H1 (cell line): ENCODE measurements around the gene CDC27. TPM values are rescaled to one million over a fixed set of nuclear protein-coding genes. Genes with fewer than 3 reads are reported as not detected.

Source experiments
- CTCF ChIA-PET: fragments of 300-600 bp; sonication (Branson Sonifier 250); formaldehyde crosslinking; loops from one replicate; lab custom pipeline; 2021; ENCODE audit not compliant: partially characterized antibody; lab: Charles Lee
- POLR2A ChIA-PET: fragments of 300-600 bp; sonication (Branson Sonifier 250); formaldehyde crosslinking; loops from one replicate; lab custom pipeline; 2021; ENCODE audit warnings: inconsistent platforms; ENCODE audit not compliant: partially characterized antibody; lab: Charles Lee
- DNase-seq, 2 experiments: peaks; one replicate each; pipeline versions ENCODE4 v3.0.0 to v3.0.0-alpha.2; 2010 to 2022; ENCODE audit warnings: low spot score in 2 of 2, low read depth in 1 of 2, mixed read lengths in 1 of 2
- FAIRE-seq: peaks from 2 replicates; lab custom pipeline; 2011; peaks lifted over from hg19 to GRCh38; lab: Jason Lieb, UNC
- H2AFZ ChIP-seq: 2 replicates; pipeline ENCODE4 v1.8.1; 2012; ENCODE audit warnings: low read length, inconsistent platforms
- H2AK5ac ChIP-seq: 2 replicates; pipeline ENCODE4 v1.6.1; 2013; ENCODE audit warnings: low read depth, low read length
- H2BK120ac ChIP-seq: replicated peaks from 2 replicates; pipeline ENCODE3; 2013; ENCODE audit warnings: low read depth, low read length, inconsistent platforms
- H2BK12ac ChIP-seq: 2 replicates; pipeline ENCODE4 v1.6.1; 2013; ENCODE audit warnings: low read depth, low read length
- H2BK15ac ChIP-seq: 2 replicates; pipeline ENCODE4 v1.6.1; 2013; ENCODE audit warnings: low read length
- H2BK20ac ChIP-seq: 2 replicates; pipeline ENCODE4 v1.6.1; 2013; ENCODE audit warnings: low read length
- H2BK5ac ChIP-seq: 2 replicates; pipeline ENCODE4 v1.6.1; 2013; ENCODE audit warnings: low read depth, low read length
- H3K14ac ChIP-seq: 2 replicates; pipeline ENCODE4 v1.6.1; 2013; ENCODE audit warnings: inconsistent platforms; ENCODE audit not compliant: insufficient read length
- H3K18ac ChIP-seq: 2 replicates; pipeline ENCODE4 v1.6.1; 2013; ENCODE audit warnings: low read length; ENCODE audit errors: extremely low read depth
- H3K23ac ChIP-seq: 2 replicates; pipeline ENCODE4 v1.6.1; 2013; ENCODE audit warnings: inconsistent platforms; ENCODE audit not compliant: insufficient read length
- H3K23me2 ChIP-seq: 2 replicates; pipeline ENCODE4 v1.6.1; 2013; ENCODE audit warnings: low read depth, low read length
- H3K27ac ChIP-seq: 2 replicates; pipeline ENCODE4 v1.6.1; 2011; ENCODE audit warnings: low read depth, low read length, inconsistent platforms
- H3K27me3 ChIP-seq, 4 experiments: replicated peaks in 1 of 4; 1 replicate in 1 of 4; 2 replicates in 3 of 4; pipeline versions ENCODE4 v1.6.1 to v1.8.1; 2011 to 2013; ENCODE audit warnings: low read length in 3 of 4, mild to moderate bottlenecking in 3 of 4, inconsistent platforms in 2 of 4, mixed read lengths in 2 of 4, moderate library complexity in 1 of 4; ENCODE audit not compliant: control insufficient read depth in 3 of 4, insufficient read depth in 3 of 4; ENCODE audit errors: extremely low read depth in 1 of 4
- H3K36me3 ChIP-seq, 4 experiments: 2 replicates each; pipeline versions ENCODE4 v1.6.1 to v1.8.1; 2011 to 2013; ENCODE audit warnings: mild to moderate bottlenecking in 4 of 4, low read length in 3 of 4, moderate library complexity in 2 of 4, control low read depth in 1 of 4, inconsistent platforms in 1 of 4; ENCODE audit not compliant: insufficient read depth in 4 of 4, control insufficient read depth in 2 of 4
- H3K4ac ChIP-seq: replicated peaks from 2 replicates; pipeline ENCODE3; 2013; ENCODE audit warnings: low read length, low read depth, mixed read lengths, inconsistent platforms; ENCODE audit not compliant: insufficient read length
- H3K4me1 ChIP-seq, 4 experiments: replicated peaks in 1 of 4; 1 replicate in 1 of 4; 2 replicates in 3 of 4; pipeline versions ENCODE4 v1.6.1 to v1.8.1; 2011 to 2013; ENCODE audit warnings: low read length in 3 of 4, inconsistent platforms in 2 of 4, mixed read lengths in 1 of 4; ENCODE audit not compliant: insufficient read depth in 4 of 4, control insufficient read depth in 3 of 4
- H3K4me2 ChIP-seq, 2 experiments: 2 replicates each; pipeline versions ENCODE4 v1.6.1 to v1.8.1; 2011 to 2013; ENCODE audit warnings: low read depth in 2 of 2, low read length in 2 of 2, control low read depth in 1 of 2, inconsistent platforms in 1 of 2, mild to moderate bottlenecking in 1 of 2; ENCODE audit not compliant: insufficient read depth in 1 of 2
- H3K4me3 ChIP-seq, 4 experiments: fragments of 200-600, 300-600 bp in 1 of 4; sonication (generic), shearing (Covaris generic), sonication (Bioruptor Twin) in 1 of 4; 2 replicates each; pipeline versions ENCODE4 v1.5.1 to v1.8.1; 2011 to 2016; ENCODE audit warnings: low read length in 4 of 4, low read depth in 3 of 4, control low read depth in 2 of 4, inconsistent platforms in 2 of 4, mild to moderate bottlenecking in 2 of 4, mixed read lengths in 1 of 4, moderate library complexity in 1 of 4; ENCODE audit not compliant: insufficient read depth in 2 of 4; ENCODE audit errors: extremely low read depth in 1 of 4
- H3K56ac ChIP-seq: replicated peaks from 2 replicates; pipeline ENCODE3; 2013; ENCODE audit warnings: low read depth, mild to moderate bottlenecking, mixed read lengths, low read length, inconsistent platforms; ENCODE audit not compliant: insufficient read length
- H3K79me1 ChIP-seq: 2 replicates; pipeline ENCODE4 v1.6.1; 2013; ENCODE audit warnings: low read depth, low read length, control low read depth
- H3K79me2 ChIP-seq, 2 experiments: 2 replicates each; pipeline versions ENCODE4 v1.6.1 to v1.8.1; 2012 to 2013; ENCODE audit warnings: low read length in 2 of 2, mild to moderate bottlenecking in 2 of 2, inconsistent platforms in 1 of 2; ENCODE audit not compliant: insufficient read depth in 2 of 2, control insufficient read depth in 1 of 2
- H3K9ac ChIP-seq, 4 experiments: replicated peaks in 1 of 4; 1 replicate in 1 of 4; 2 replicates in 3 of 4; pipeline versions ENCODE4 v1.6.1 to v1.8.1; 2011 to 2013; ENCODE audit warnings: low read depth in 3 of 4, low read length in 3 of 4, control low read depth in 2 of 4, mild to moderate bottlenecking in 2 of 4, moderate library complexity in 2 of 4, inconsistent platforms in 1 of 4; ENCODE audit errors: extremely low read depth in 1 of 4
- H3K9me3 ChIP-seq, 2 experiments: 2 replicates each; pipeline versions ENCODE4 v1.6.1 to v1.8.1; 2012 to 2013; ENCODE audit warnings: mild to moderate bottlenecking in 2 of 2, moderate library complexity in 2 of 2, control low read depth in 1 of 2, inconsistent platforms in 1 of 2, low read depth in 1 of 2, low read length in 1 of 2, mixed read lengths in 1 of 2; ENCODE audit not compliant: insufficient read depth in 2 of 2
- H4K20me1 ChIP-seq, 2 experiments: replicated peaks in 1 of 2; 2 replicates each; pipeline versions ENCODE3 to v1.8.1; 2011 to 2013; ENCODE audit warnings: inconsistent platforms in 2 of 2, low read length in 2 of 2, mild to moderate bottlenecking in 1 of 2; ENCODE audit not compliant: insufficient read depth in 2 of 2, control insufficient read depth in 1 of 2
- H4K5ac ChIP-seq: 2 replicates; pipeline ENCODE4 v1.6.1; 2013; ENCODE audit warnings: low read length, low read depth, mixed read lengths, inconsistent platforms; ENCODE audit not compliant: insufficient read length
- H4K8ac ChIP-seq: 2 replicates; pipeline ENCODE4 v1.8.0; 2013; ENCODE audit warnings: mild to moderate bottlenecking, moderate library complexity, low read length, inconsistent platforms; ENCODE audit not compliant: insufficient read depth; ENCODE audit errors: extremely low read depth
- H4K91ac ChIP-seq: replicated peaks from 2 replicates; pipeline ENCODE3; 2013; ENCODE audit warnings: low read length, mixed read lengths, inconsistent platforms; ENCODE audit not compliant: insufficient read length
- BRCA1 ChIP-seq: IDR thresholded peaks from 2 replicates; pipeline ENCODE4 v1.6.1; 2012; ENCODE audit warnings: low read depth, low read length, improper control_type of control experiment
- CBX5 ChIP-seq: fragments of 300-800, 300-1000 bp; sonication (generic); IDR thresholded peaks from 2 replicates; pipeline ENCODE4 v1.7.1; 2016; ENCODE audit warnings: antibody characterized with exemption, low read length, low read depth
- CTBP2 ChIP-seq: IDR thresholded peaks from 2 replicates; pipeline ENCODE4 v1.7.0; 2011; ENCODE audit warnings: borderline replicate concordance, mild to moderate bottlenecking, moderate library complexity, mixed read lengths, low read length; ENCODE audit not compliant: insufficient read depth, insufficient read length
- KDM4A ChIP-seq: IDR thresholded peaks from one replicate; pipeline ENCODE4 v1.7.1; 2012; ENCODE audit warnings: low read depth, mild to moderate bottlenecking, moderate library complexity, low read length, inconsistent platforms; ENCODE audit not compliant: severe bottlenecking
- SP4 ChIP-seq: IDR thresholded peaks from 2 replicates; pipeline ENCODE4 v1.6.1; 2012; ENCODE audit warnings: low read length, inconsistent platforms
- TAF1 ChIP-seq: IDR thresholded peaks from 2 replicates; pipeline ENCODE4 v1.6.1; 2011; ENCODE audit warnings: mild to moderate bottlenecking, low read depth, low read length
- WGBS, 2 experiments: shearing (Covaris generic) in 1 of 2; methylation state at CpG; one replicate each; pipeline versions ENCODE4 v1.1.6 to v1.1.7; 2013 to 2015; ENCODE audit warnings: low lambda C conversion rate in 2 of 2, mixed read lengths in 2 of 2, inconsistent platforms in 1 of 2, low coverage in 1 of 2, missing lambda C conversion rate in 1 of 2; ENCODE audit not compliant: insufficient replicate concordance in 2 of 2, insufficient coverage in 1 of 2, insufficient read length in 1 of 2; ENCODE audit errors: extremely low coverage in 1 of 2, missing lambda C conversion rate in 1 of 2; 5-methylcytosine and 5-hydroxymethylcytosine counted together
- polyA plus RNA-seq, 7 experiments: library from polyadenylated mRNA; depleted of rRNA in 3 of 7; stranded (reverse) in 5 of 7; unstranded in 2 of 7; fragments of >200 nt in 5 of 7; fragments of 200-250 nt in 2 of 7; gene quantifications; 1 replicate in 5 of 7; 2 replicates in 1 of 7; 4 replicates in 1 of 7; pipeline versions ENCODE4 v1.2.1 to v1.2.3, GENCODE V29; 2011 to 2013; ENCODE audit warnings: missing spikeins in 2 of 7, mixed read lengths in 2 of 7
- total RNA-seq: library from RNA; stranded (reverse); fragmentation: NEBNext Ultra II Directional; extraction: Animal tissue kit (Norgen Biotek cat#: 25700); gene quantifications from 2 replicates; pipeline ENCODE4 v1.2.1, GENCODE V29; 2021

CDC27 gene
- total and polyA plus RNA-seq, 2 of the 8 experiments (the other 6 are each of a cell fraction or from before 2014, with no cell fraction given) = 41.9 to 87.5 TPM

DNA sequence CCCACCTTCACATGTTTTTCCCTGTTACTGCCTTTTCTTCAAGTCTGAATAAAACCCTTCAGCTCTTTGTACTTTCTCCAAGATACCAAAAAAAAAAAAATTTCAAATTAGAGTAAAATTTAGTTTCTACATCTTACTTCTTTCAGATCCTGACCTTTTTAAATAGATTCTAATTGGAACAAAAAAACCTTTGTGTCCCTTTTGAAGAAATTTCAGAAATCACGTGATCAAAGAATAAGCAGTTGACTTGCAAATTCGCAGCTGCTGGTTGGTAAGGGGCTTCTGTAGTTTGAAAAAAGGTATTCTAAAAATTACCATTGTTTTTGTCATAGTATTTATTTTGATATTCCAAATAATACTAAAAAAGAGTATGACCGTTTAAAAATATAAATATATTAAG, 71.7 kb downstream of the CDC27 start:
- Histone ChIP-seq H3K9me3 (no peaks in the 10 kb centered on the region), H2BK5ac (no peak overlapping the region), H3K18ac (no peak overlapping the region), H3K4me2 (no peak overlapping the region), H4K8ac (no peak overlapping the region), H3K27me3 (no peaks in the 10 kb centered on the region), H3K79me1 (no peaks in the 10 kb centered on the region), H3K23me2 (no peaks in the 10 kb centered on the region), H2AFZ (no peak overlapping the region), H3K9ac (no peak overlapping the region), H3K79me2 (no peaks in the 10 kb centered on the region), H3K4me3 (no peak overlapping the region), H4K91ac (no peak overlapping the region), H2BK15ac (no peak overlapping the region), H2BK12ac (no peak overlapping the region), H3K4ac (no peak overlapping the region), H3K4me1 (peaks cover 0 to 2% (median 0%) of the 10 kb centered on the region in 4 experiments; a peak in 2 of 7 replicates), H4K5ac (no peak overlapping the region), H2AK5ac (no peak overlapping the region), H2BK120ac (no peak overlapping the region), H3K14ac (no peak overlapping the region), H2BK20ac (no peak overlapping the region), H3K27ac (no peak overlapping the region), H3K36me3 (peaks cover 0 to 15% (median 1%) of the 10 kb centered on the region in 4 experiments; a peak in 2 of 8 replicates)
- CTCF ChIA-PET = interaction anchor here (0.9 kb wide), 1 partner anchor 175 kb away, joined by 4 read pairs; no protein-coding TSS in a partner anchor
- DNase-seq (no peak), FAIRE-seq (no peak)
- WGBS, 2 experiments = 93% methylated on average over 3 of the region's 3 CpGs; no CpG with 5 or more reads in 1 of the 2 experiments
- POLR2A ChIA-PET = no interaction called here
- TF ChIP-seq TAF1 = no peak
- no peak for TF ChIP-seq SP4
- TF ChIP-seq CTBP2 = no peak
- TF ChIP-seq BRCA1 = no peak
- no peak for TF ChIP-seq KDM4A
- no peak for TF ChIP-seq CBX5
- TF ChIP-seq, all 59 proteins: peak for 0
- Histone ChIP-seq H4K20me1 (peaks cover 0 to 1% of the 10 kb centered on the region in 2 experiments), H3K56ac (no peak overlapping the region), H3K23ac (no peak overlapping the region)
